HepG2 (cell line): ENCODE results near the gene ALDH3A2. TPM values are rescaled to one million over a fixed set of nuclear protein-coding genes. Genes with fewer than 3 reads are reported as not detected.

ENCODE experiments used
- ATAC-seq: fragments of 200-7000 bp; cut with Tn5 transposase; 3 replicates; pipeline ENCODE4 v1.9.1; 2020; ENCODE audit warnings: mild to moderate bottlenecking, moderate library complexity
- BruUV-seq: library from RNA; stranded (reverse); fragments of 400-500 nt; replicated peaks from 2 replicates; lab custom pipeline; 2021; lab: Mats Ljungman, UMichigan
- CTCF ChIA-PET: fragments of 300-600 bp; formaldehyde crosslinking; extraction: SDS; loops from one replicate; lab custom pipeline; 2021; ENCODE audit warnings: low total read pairs, inconsistent platforms, low intra/inter-chr PET ratio; lab: Yijun Ruan, JAX
- POLR2A ChIA-PET: fragments of 350-600 bp; sonication (Branson Sonifier 250); formaldehyde crosslinking; loops from one replicate; lab custom pipeline; 2020; ENCODE audit warnings: antibody characterized with exemption, inconsistent platforms; lab: Yijun Ruan, JAX
- DNase-seq: peaks from one replicate; pipeline ENCODE4 v3.0.0-alpha.2; 2015; ENCODE audit warnings: low spot score
- FAIRE-seq: peaks from 3 replicates; lab custom pipeline; 2011; peaks lifted over from hg19 to GRCh38; lab: Jason Lieb, UNC
- H2AFZ ChIP-seq: one replicate; pipeline ENCODE4 v1.6.1; 2011; ENCODE audit warnings: low read length, inconsistent platforms
- H3K27ac ChIP-seq: fragments of 300-600 bp; 3 replicates; pipeline ENCODE4 v1.8.0; 2011; ENCODE audit warnings: mixed run types, mild to moderate bottlenecking, mixed read lengths, low read length, inconsistent platforms; ENCODE audit not compliant: insufficient read depth; ENCODE audit errors: extremely low read length
- H3K27me3 ChIP-seq, 2 experiments: fragments of 200-600 bp in 1 of 2; 2 replicates in 1 of 2; 3 replicates in 1 of 2; pipeline versions ENCODE4 v1.6.0 to v1.8.0; 2011; ENCODE audit warnings: low read length in 2 of 2, mild to moderate bottlenecking in 2 of 2, moderate library complexity in 2 of 2, inconsistent platforms in 1 of 2; ENCODE audit not compliant: insufficient read depth in 2 of 2, control insufficient read depth in 1 of 2
- H3K36me3 ChIP-seq, 2 experiments: fragments of 200-600 bp in 1 of 2; replicated peaks in 1 of 2; 2 replicates in 1 of 2; 3 replicates in 1 of 2; pipeline versions ENCODE4 v1.5.1 to v1.8.0; 2011; ENCODE audit warnings: low read length in 2 of 2, inconsistent platforms in 1 of 2; ENCODE audit not compliant: insufficient read depth in 2 of 2, control insufficient read depth in 1 of 2
- H3K4me1 ChIP-seq: 2 replicates; pipeline ENCODE4 v1.5.1; 2012; ENCODE audit warnings: low read length, inconsistent platforms; ENCODE audit not compliant: insufficient read depth
- H3K4me2 ChIP-seq: 2 replicates; pipeline ENCODE4 v1.6.0; 2011; ENCODE audit warnings: low read depth, low read length, inconsistent platforms
- H3K4me3 ChIP-seq, 3 experiments: fragments of 200-600 bp in 1 of 3; sonication (generic), shearing (Covaris generic) in 1 of 3; replicated peaks in 1 of 3; 2 replicates each; pipeline ENCODE4 v1.5.1; 2011 to 2016; ENCODE audit warnings: low read length in 3 of 3, inconsistent platforms in 2 of 3, low read depth in 2 of 3, mild to moderate bottlenecking in 2 of 3, control low read depth in 1 of 3, mixed read lengths in 1 of 3; ENCODE audit not compliant: insufficient read depth in 1 of 3
- H3K79me2 ChIP-seq: one replicate; pipeline ENCODE4 v1.6.1; 2011; ENCODE audit warnings: low read length, inconsistent platforms; ENCODE audit not compliant: insufficient read depth
- H3K9ac ChIP-seq: 2 replicates; pipeline ENCODE4 v1.6.0; 2011; ENCODE audit warnings: mild to moderate bottlenecking, low read depth, low read length, inconsistent platforms; ENCODE audit not compliant: insufficient read depth
- H3K9me3 ChIP-seq: 2 replicates; pipeline ENCODE4 v1.5.1; 2012; ENCODE audit warnings: mild to moderate bottlenecking, low read length
- H4K20me1 ChIP-seq: 2 replicates; pipeline ENCODE4 v1.6.0; 2011; ENCODE audit warnings: inconsistent platforms, mild to moderate bottlenecking, low read length, moderate library complexity; ENCODE audit not compliant: insufficient read depth
- ARNTL ChIP-seq: sonication (generic); formaldehyde crosslinking; IDR thresholded peaks from 2 replicates; pipeline ENCODE4 v1.4.0; 2020; ENCODE audit warnings: mild to moderate bottlenecking, missing genetic modification reagents
- CEBPB ChIP-seq: IDR thresholded peaks from 2 replicates; pipeline ENCODE4 v1.6.1; 2011; ENCODE audit warnings: low read depth, low read length, improper control_type of control experiment, borderline replicate concordance
- GATAD2A ChIP-seq: IDR thresholded peaks from 2 replicates; pipeline ENCODE4 v1.6.1; 2016
- KAT7 ChIP-seq: IDR thresholded peaks from 2 replicates; pipeline ENCODE4 v1.6.1; 2018; ENCODE audit warnings: borderline replicate concordance, missing compliant biosample characterization
- KMT2B ChIP-seq: IDR thresholded peaks from 2 replicates; pipeline ENCODE4 v1.6.1; 2016; ENCODE audit warnings: missing genetic modification reagents, missing compliant biosample characterization
- LCORL ChIP-seq, 2 experiments: fragments of 450-650 bp in 1 of 2; sonication (generic) in 1 of 2; formaldehyde crosslinking in 1 of 2; IDR thresholded peaks; 2 replicates each; pipeline versions ENCODE4 v1.5.0 to v1.6.1; 2017 to 2020; ENCODE audit warnings: antibody characterized with exemption in 1 of 2, missing genetic modification reagents in 1 of 2
- REXO4 ChIP-seq: sonication (generic); formaldehyde crosslinking; IDR thresholded peaks from 2 replicates; pipeline ENCODE4 v1.8.0; 2022; ENCODE audit warnings: missing genetic modification reagents, mild to moderate bottlenecking, borderline replicate concordance
- RFXANK ChIP-seq: IDR thresholded peaks from 2 replicates; pipeline ENCODE4 v1.6.1; 2016
- SP2 ChIP-seq: sonication (generic); formaldehyde crosslinking; IDR thresholded peaks from 2 replicates; pipeline ENCODE4 v1.5.1; 2020; ENCODE audit warnings: mild to moderate bottlenecking, missing genetic modification reagents
- TFDP1 ChIP-seq: IDR thresholded peaks from 2 replicates; pipeline ENCODE4 v1.6.1; 2016; ENCODE audit warnings: missing compliant biosample characterization, missing genetic modification reagents, borderline replicate concordance
- YEATS4 ChIP-seq: sonication (generic); formaldehyde crosslinking; IDR thresholded peaks from 2 replicates; pipeline ENCODE4 v1.4.0; 2020; ENCODE audit warnings: missing genetic modification reagents, borderline replicate concordance
- ZNF264 ChIP-seq: sonication (generic); formaldehyde crosslinking; IDR thresholded peaks from 2 replicates; pipeline ENCODE4 v1.4.0; 2020; ENCODE audit warnings: missing genetic modification reagents
- ZNF33A ChIP-seq: sonication (generic); formaldehyde crosslinking; IDR thresholded peaks from 2 replicates; pipeline ENCODE4 v1.5.1; 2020; ENCODE audit warnings: missing genetic modification reagents, mild to moderate bottlenecking, moderate library complexity, borderline replicate concordance
- ZNF609 ChIP-seq: sonication (generic); formaldehyde crosslinking; IDR thresholded peaks from 2 replicates; pipeline ENCODE4 v1.4.0; 2020; ENCODE audit warnings: mild to moderate bottlenecking, missing genetic modification reagents, borderline replicate concordance
- WGBS: methylation state at CpG from one replicate; pipeline ENCODE4 v1.1.6; 2017; ENCODE audit warnings: low lambda C conversion rate; 5-methylcytosine and 5-hydroxymethylcytosine counted together
- in situ Hi-C: cut with HindIII; loops from 2 replicates; pipeline ENCODE4 v1.10.0; 2017; ENCODE audit warnings: low pct_unique_long_range_greater_than_20kb; ENCODE audit not compliant: extremely low pct_ligation_motif_present
- intact Hi-C: fragments of 100-400 bp; cut with micrococcal nuclease; formaldehyde crosslinking; loops from one replicate; pipeline ENCODE4 v1.10.0; 2022; ENCODE audit not compliant: unreplicated experiment
- polyA plus RNA-seq, 8 experiments: library from polyadenylated mRNA; depleted of rRNA in 3 of 8; stranded (reverse) in 7 of 8; unstranded in 1 of 8; fragments of >200 nt; fragmentation: Illumina TruSeq in 4 of 8; extraction: Trizol in 4 of 8; gene quantifications; 2 replicates each; pipeline versions ENCODE4 v1.2.1 to v1.2.3, GENCODE V29; 2011 to 2016; ENCODE audit warnings: low read depth in 4 of 8, missing spikeins in 1 of 8, mixed read lengths in 1 of 8; ENCODE audit not compliant: insufficient read depth in 1 of 8
- total RNA-seq, 5 experiments: library from RNA; depleted of rRNA; stranded (reverse); fragments of >200 nt; fragmentation: Illumina TruSeq; extraction: Trizol; gene quantifications; 2 replicates each; pipeline ENCODE4 v1.2.3, GENCODE V29; 2016; ENCODE audit warnings: low read depth in 1 of 5
- TF ChIP-seq, protein P1 (sequence below), 2 experiments: fragments of 450-650 bp in 1 of 2; sonication (generic) in 1 of 2; formaldehyde crosslinking; IDR thresholded peaks; 2 replicates each; pipeline versions ENCODE4 v1.5.0 to v1.8.0; 2020 to 2022; ENCODE audit warnings: mild to moderate bottlenecking in 1 of 2, missing genetic modification reagents in 1 of 2

The ALDH3A2 gene
- total and polyA plus RNA-seq, 2 of the 13 experiments (the other 11 are each of a cell fraction or from before 2014, with no cell fraction given) = 80.8 to 180 TPM

DNA sequence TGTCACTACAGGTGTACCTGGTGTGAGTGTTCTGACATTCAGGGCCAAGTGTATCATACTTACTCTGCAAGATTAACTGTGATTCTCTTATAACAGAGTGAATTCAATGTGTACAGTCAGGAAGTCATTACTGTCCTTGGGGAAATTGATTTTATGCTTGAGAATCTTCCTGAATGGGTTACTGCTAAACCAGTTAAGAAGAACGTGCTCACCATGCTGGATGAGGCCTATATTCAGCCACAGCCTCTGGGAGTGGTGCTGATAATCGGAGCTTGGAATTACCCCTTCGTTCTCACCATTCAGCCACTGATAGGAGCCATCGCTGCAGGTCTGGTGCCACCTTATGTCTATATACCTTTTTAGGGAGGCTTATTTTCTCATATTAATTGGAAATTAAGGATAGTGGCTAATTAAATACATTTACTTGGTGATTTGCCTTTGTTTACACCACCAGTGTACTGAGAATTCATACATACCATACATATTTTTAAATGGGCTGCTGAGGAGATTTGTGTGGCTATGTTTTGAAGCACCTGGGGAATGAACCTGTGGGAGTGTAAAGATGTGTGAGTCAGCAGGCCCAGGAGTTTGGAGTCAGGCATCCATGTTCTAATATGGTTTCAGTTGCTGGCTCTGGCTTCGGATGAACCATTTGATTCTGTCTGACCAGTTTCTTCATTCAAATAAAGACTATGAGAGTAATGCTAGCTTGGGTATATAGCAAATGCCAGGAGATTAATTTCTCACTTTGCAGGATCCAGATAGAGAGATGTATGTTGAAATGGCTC is 3.1 kb downstream of the ALDH3A2 start (continued):
- TF ChIP-seq TFDP1 (CRISPR knock-in tag) = peak; percentile 28; the same call in 1 of the 2 replicates
- no peak for TF ChIP-seq RFXANK
- TF ChIP-seq KAT7 (CRISPR knock-in tag) = 0 out of 2 replicates have a peak, but pooled peaks have one; percentile 23
- TF ChIP-seq, protein P1, sequence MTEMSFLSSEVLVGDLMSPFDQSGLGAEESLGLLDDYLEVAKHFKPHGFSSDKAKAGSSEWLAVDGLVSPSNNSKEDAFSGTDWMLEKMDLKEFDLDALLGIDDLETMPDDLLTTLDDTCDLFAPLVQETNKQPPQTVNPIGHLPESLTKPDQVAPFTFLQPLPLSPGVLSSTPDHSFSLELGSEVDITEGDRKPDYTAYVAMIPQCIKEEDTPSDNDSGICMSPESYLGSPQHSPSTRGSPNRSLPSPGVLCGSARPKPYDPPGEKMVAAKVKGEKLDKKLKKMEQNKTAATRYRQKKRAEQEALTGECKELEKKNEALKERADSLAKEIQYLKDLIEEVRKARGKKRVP (CRISPR knock-in tag; IDR thresholded peaks at IDR 0.05) = 0 out of 4 replicates have a peak, but pooled peaks of 1 of the 2 experiments have one; percentile 30
- peak; percentile 45; the same call in 1 of the 2 replicates for TF ChIP-seq KMT2B (CRISPR knock-in tag)
- TF ChIP-seq YEATS4 = 0 out of 2 replicates have a peak, but pooled peaks have one; percentile 33
- TF ChIP-seq ZNF264 = 0 out of 2 replicates have a peak, but pooled peaks have one; percentile 19
- TF ChIP-seq LCORL (IDR thresholded peaks at IDR 0.05) = no peak
- 0 out of 2 replicates have a peak, but pooled peaks have one; percentile 12 for TF ChIP-seq LCORL (CRISPR knock-in tag; IDR thresholded peaks at IDR 0.05)
- 0 out of 2 replicates have a peak, but pooled peaks have one; percentile 33 for TF ChIP-seq ARNTL (CRISPR knock-in tag)

- BruUV-seq = no TSS peak
- Histone ChIP-seq H3K36me3 (peaks cover 8 to 45% of the 10 kb centered on the region in 2 experiments), H2AFZ (no peak overlapping the region), H3K4me1 (peaks cover 63% of the 10 kb centered on the region), H3K9ac (0 out of 2 replicates have a peak overlapping the region, but pooled peaks have one; percentile 85), H3K27ac (peak overlapping the region; percentile 56), H3K4me3 (peak overlapping the region in 2 of 3 experiments; percentile 20 to 86; a peak in 1 of 6 replicates), H3K4me2 (peak overlapping the region; percentile 85), H3K27me3 (no peaks in the 10 kb centered on the region; a peak in 1 of 5 replicates), H3K9me3 (no peaks in the 10 kb centered on the region), H3K79me2 (peaks cover 75% of the 10 kb centered on the region), H4K20me1 (no peaks in the 10 kb centered on the region)
- POLR2A ChIA-PET = interaction anchor here (1.1 to 2.8 kb wide), 4 partner anchors 8 to 275 kb away, joined by 3 to 16 read pairs (median 6); partner anchors contain the start of gene MAPK7
- CTCF ChIA-PET = no interaction called here
- in situ Hi-C loops = no loop called here
- no peak for ATAC-seq
- DNase-seq = no peak
- intact Hi-C loops = no loop called here
- no peak for FAIRE-seq
- WGBS = 29% methylated on average over 3 of the region's 3 CpGs
- peak; percentile 25; the same call in 1 of the 2 replicates for TF ChIP-seq CEBPB
- no peak for TF ChIP-seq REXO4 (CRISPR knock-in tag)
- TF ChIP-seq ZNF609 (CRISPR knock-in tag) = no peak
- no peak for TF ChIP-seq SP2 (CRISPR knock-in tag)
- peak; percentile 16; the same call in 1 of the 2 replicates for TF ChIP-seq GATAD2A (CRISPR knock-in tag)
- TF ChIP-seq ZNF33A (CRISPR knock-in tag) = no peak
These were observed 4.0 kb downstream of the ALDH3A2 start for GRCh38 chr17:19652595-19652994.
